ENCODE data around the gene INSRR.

Gene INSRR

GRCh38 chr1:156894711-156895454 is 36.0 kb upstream of the INSRR start:
- DNase-seq (ENCODE audit: low read depth in 2 of 2) = no peak

GRCh38 chr1:156894001-156894400 is 35.1 kb upstream of the INSRR start:
- DNase-seq (ENCODE audit: low read depth in 2 of 2) = no peak

- DNase-seq (ENCODE audit: low read depth in 2 of 2) = no peak
These were observed 34.4 kb upstream of the INSRR start, which contains the start of gene PEAR1 for GRCh38 chr1:156893048-156893953. PEAR1 (plus strand) TSS chr1:156893718; CDS start chr1:156903927, 10,209 bp downstream.

- DNase-seq (ENCODE audit: low read depth in 2 of 2) = peak; percentile 68 to 75
These were observed 33.5 kb upstream of the INSRR start for GRCh38 chr1:156892190-156893047.

- DNase-seq (ENCODE audit: low read depth in 2 of 2) = peak in 1 of 2 donors; percentile 24
These were observed 31.1 kb upstream of the INSRR start for GRCh38 chr1:156889802-156890580.

- no peak for DNase-seq (ENCODE audit: low read depth in 2 of 2)
These were observed 28.8 kb upstream of the INSRR start for GRCh38 chr1:156887734-156888133.

GRCh38 chr1:156887317-156887716 is 28.4 kb upstream of the INSRR start:
- no peak for DNase-seq (ENCODE audit: low read depth in 2 of 2)

GRCh38 chr1:156886583-156887281 is 27.8 kb upstream of the INSRR start:
- no peak for DNase-seq (ENCODE audit: low read depth in 2 of 2)

GRCh38 chr1:156885880-156886355 is 27.0 kb upstream of the INSRR start:
- DNase-seq (ENCODE audit: low read depth in 2 of 2) = no peak

GRCh38 chr1:156885314-156885713 is 26.4 kb upstream of the INSRR start:
- DNase-seq (ENCODE audit: low read depth in 2 of 2) = no peak

GRCh38 chr1:156884560-156885184 is 25.8 kb upstream of the INSRR start:
- DNase-seq (ENCODE audit: low read depth in 2 of 2) = no peak

- no peak for DNase-seq (ENCODE audit: low read depth in 2 of 2)
These were observed 25.0 kb upstream of the INSRR start for GRCh38 chr1:156883919-156884318.

- no peak for DNase-seq (ENCODE audit: low read depth in 2 of 2)
These were observed 23.6 kb upstream of the INSRR start for GRCh38 chr1:156882543-156882942.

GRCh38 chr1:156881663-156882062 is 22.7 kb upstream of the INSRR start:
- no peak for DNase-seq (ENCODE audit: low read depth in 2 of 2)

GRCh38 chr1:156881101-156881500 is 22.2 kb upstream of the INSRR start:
- no peak for DNase-seq (ENCODE audit: low read depth in 2 of 2)

GRCh38 chr1:156880473-156880872 is 21.6 kb upstream of the INSRR start:
- no peak for DNase-seq (ENCODE audit: low read depth in 2 of 2)

- no peak for DNase-seq (ENCODE audit: low read depth in 2 of 2)
These were observed 21.0 kb upstream of the INSRR start for GRCh38 chr1:156879876-156880275.

- no peak for DNase-seq (ENCODE audit: low read depth in 2 of 2)
These were observed 18.7 kb upstream of the INSRR start for GRCh38 chr1:156877433-156878170.

GRCh38 chr1:156876281-156876680 is 17.4 kb upstream of the INSRR start:
- no peak for DNase-seq (ENCODE audit: low read depth in 2 of 2)
